ENCODE data around the gene EIF2S1. TPM values are rescaled to one million over a fixed set of nuclear protein-coding genes. Genes with fewer than 3 reads are reported as not detected.
"Not testable (repeated sequence)": the region's sequence is repeated elsewhere in the genome, so short reads cannot be mapped to it uniquely, and the experiment has no call there.

Gene EIF2S1
- total RNA-seq, 8 experiments from 2014 or later: 81.3 to 176 (median 105) TPM

DNA sequence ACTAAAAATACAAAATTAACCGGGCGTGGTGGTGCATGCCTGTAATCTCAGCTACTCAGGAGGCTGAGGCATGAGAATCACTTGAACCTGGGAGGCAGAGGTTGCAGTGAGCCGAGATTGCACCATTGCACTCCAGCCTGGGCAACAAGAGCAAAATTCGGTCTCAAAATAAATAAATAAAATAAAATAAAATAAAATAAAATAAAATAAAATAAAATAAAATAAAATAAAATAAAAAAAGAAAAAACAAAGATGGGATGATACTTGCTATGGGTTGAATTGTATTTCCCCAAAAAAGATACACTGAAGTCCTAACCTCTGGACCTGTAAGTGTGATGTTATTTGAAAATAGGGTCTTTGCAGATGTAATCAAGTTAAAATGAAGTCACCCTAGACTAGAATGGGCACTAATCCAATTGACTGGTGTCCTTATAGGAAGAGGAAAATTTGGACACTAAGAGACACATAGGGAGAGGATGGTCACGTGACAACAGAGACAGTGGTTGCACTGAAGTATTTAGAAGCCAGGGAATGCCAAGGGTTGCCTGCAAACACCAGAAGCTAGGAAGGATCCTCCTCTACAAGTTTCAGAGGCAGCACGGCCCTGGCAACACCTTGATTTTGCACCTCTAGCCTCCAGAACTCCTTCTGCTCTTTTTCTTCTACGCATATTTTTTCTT is 48.1 kb downstream of the EIF2S1 start:
- H3K4me1 ChIP-seq (replicated peaks in 1 of 2); ATAC-seq (replicated peaks in 6 of 8); in situ Hi-C loops (cut with MboI; ENCODE audit: low pct_unique_long_range_greater_than_20kb in 2 of 9, low sequenced_read_pairs in 9 of 9, unreplicated experiment in 9 of 9); H3K27ac ChIP-seq; H3K4me3 ChIP-seq: not testable (repeated sequence)
- 69 to 100% (median 86%) methylated on average over 2 to 7 of the region's 7 CpGs for WGBS, 10 experiments

DNA sequence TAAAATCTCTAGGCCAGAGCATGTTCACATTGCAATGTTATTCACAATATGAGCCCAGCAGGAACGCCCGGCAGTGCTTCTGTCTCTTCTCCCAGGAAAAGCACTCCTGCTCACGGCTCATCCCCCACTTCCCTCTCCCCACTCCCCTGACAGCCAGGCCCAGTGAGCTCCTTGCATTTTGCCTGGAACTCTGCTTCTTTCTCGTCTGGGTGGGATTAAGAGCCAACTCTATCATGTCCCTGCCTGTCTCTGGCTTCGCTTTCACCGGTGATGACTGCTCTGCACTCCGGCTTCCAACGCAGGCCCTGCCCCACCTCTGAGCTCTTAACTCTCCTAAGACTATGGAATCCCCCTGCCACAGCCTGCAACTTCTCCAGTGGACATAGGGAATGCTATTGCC is 49.3 kb downstream of the EIF2S1 start:
- Histone ChIP-seq H3K4me1 (replicated peaks in 1 of 2) (no peaks in the 10 kb centered on the region), H3K27ac (no peak overlapping the region), H3K4me3 (no peak overlapping the region)
- no peak for ATAC-seq (replicated peaks in 6 of 8)
- in situ Hi-C loops (cut with MboI; ENCODE audit: low pct_unique_long_range_greater_than_20kb in 2 of 9, low sequenced_read_pairs in 9 of 9, unreplicated experiment in 9 of 9): no loop called here
- 60 to 93% (median 78%) methylated on average over 2 to 8 of the region's 8 CpGs; no CpG with 5 or more reads in 5 of the 10 experiments for WGBS, 10 experiments

DNA sequence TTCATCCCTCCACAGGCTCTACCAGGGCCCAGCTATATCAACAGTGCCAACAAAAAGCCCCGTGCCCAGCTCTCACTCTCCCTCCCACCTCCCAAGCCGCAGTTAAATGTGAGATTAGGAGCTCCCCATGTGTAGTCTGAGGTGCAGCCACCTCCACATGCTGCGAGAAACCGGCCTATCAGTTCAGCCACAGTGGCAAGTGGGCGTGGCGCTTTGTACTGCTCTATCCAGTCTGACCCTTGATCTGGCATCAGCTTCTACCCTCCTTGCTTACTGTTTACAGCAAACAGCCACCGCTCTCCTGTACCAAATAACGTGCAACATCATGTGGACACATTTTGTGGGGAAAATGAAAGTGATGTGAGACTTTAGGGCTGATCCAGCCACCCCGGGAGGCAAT is 50.2 kb downstream of the EIF2S1 start:
- H3K4me1 ChIP-seq (replicated peaks in 1 of 2): no peaks in the 10 kb centered on the region
- no peak overlapping the region for H3K4me3 ChIP-seq
- 33 to 100% (median 92%) methylated on average over 1 to 7 of the region's 9 CpGs; no CpG with 5 or more reads in 3 of the 10 experiments for WGBS, 10 experiments
- in situ Hi-C loops (cut with MboI; ENCODE audit: low pct_unique_long_range_greater_than_20kb in 2 of 9, low sequenced_read_pairs in 9 of 9, unreplicated experiment in 9 of 9): no loop called here
- no peak for ATAC-seq (replicated peaks in 6 of 8)
- H3K27ac ChIP-seq: no peak overlapping the region

- H3K4me3 ChIP-seq: no peak overlapping the region
Observed at GRCh38 chr14:67411370-67411769, 51.2 kb downstream of the EIF2S1 start.

DNA sequence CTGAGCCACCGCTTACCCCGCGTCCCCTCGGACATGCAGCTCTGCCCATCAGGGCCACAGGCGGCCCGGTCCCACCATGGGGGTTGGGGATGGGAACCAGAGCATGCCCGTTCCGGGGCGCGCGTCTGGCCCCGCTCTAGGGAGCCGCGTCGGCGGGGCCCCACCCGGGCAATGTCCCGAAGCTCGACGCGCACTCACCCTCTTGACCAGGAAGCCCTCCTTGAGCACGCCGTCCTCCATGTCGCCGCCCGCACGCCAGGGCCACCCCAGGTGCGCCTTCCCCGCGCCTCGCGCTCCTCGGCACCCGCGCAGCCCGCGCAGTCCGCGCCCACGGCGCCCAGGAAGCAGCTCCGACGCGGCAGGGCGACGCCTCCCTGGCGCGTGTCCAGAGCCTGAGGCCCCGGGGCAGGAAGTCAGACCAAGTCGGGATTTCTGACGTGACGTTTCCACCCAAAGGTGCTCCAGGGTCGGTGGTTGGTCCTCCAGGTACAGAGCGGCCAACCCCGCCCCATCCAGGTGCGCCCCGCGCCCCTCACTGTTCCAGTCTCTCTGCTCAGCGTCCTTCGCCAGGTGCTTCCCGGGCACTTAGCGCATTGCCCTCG is 51.8 kb downstream of the EIF2S1 start, which contains the start of gene PLEK2:
Gene PLEK2, minus strand, starts transcription at position 346 of the 602 bp plus-strand sequence. Its CDS starts 106 bp downstream, at position 240.
- no peaks in the 10 kb centered on the region for H3K4me1 ChIP-seq (replicated peaks in 1 of 2)
- peak in 4 of 8 experiments; percentile 21 to 75 (median 48) for ATAC-seq (replicated peaks in 6 of 8)
- WGBS, 10 experiments: 0 to 30% (median 3%) methylated on average over 4 to 11 of the region's 63 CpGs; no CpG with 5 or more reads in 6 of the 10 experiments
- peak within 1 kb of the TSS in 1 of 5 donors; percentile 6 for H3K4me3 ChIP-seq
- no peak within 1 kb of the TSS for H3K27ac ChIP-seq
- in situ Hi-C loops (cut with MboI; ENCODE audit: low pct_unique_long_range_greater_than_20kb in 2 of 9, low sequenced_read_pairs in 9 of 9, unreplicated experiment in 9 of 9): no loop called here

More at GRCh38 chr14:67411370-67411769, 51.2 kb downstream of the EIF2S1 start:
- ATAC-seq (replicated peaks in 6 of 8): peak in 2 of 8 experiments; percentile 6 to 33
- Histone ChIP-seq H3K27ac (no peak overlapping the region), H3K4me1 (replicated peaks in 1 of 2) (no peaks in the 10 kb centered on the region)
- in situ Hi-C loops (cut with MboI; ENCODE audit: low pct_unique_long_range_greater_than_20kb in 2 of 9, low sequenced_read_pairs in 9 of 9, unreplicated experiment in 9 of 9): no loop called here
- 0 to 78% (median 31%) methylated on average over 1 to 6 of the region's 8 CpGs; no CpG with 5 or more reads in 2 of the 10 experiments for WGBS, 10 experiments

DNA sequence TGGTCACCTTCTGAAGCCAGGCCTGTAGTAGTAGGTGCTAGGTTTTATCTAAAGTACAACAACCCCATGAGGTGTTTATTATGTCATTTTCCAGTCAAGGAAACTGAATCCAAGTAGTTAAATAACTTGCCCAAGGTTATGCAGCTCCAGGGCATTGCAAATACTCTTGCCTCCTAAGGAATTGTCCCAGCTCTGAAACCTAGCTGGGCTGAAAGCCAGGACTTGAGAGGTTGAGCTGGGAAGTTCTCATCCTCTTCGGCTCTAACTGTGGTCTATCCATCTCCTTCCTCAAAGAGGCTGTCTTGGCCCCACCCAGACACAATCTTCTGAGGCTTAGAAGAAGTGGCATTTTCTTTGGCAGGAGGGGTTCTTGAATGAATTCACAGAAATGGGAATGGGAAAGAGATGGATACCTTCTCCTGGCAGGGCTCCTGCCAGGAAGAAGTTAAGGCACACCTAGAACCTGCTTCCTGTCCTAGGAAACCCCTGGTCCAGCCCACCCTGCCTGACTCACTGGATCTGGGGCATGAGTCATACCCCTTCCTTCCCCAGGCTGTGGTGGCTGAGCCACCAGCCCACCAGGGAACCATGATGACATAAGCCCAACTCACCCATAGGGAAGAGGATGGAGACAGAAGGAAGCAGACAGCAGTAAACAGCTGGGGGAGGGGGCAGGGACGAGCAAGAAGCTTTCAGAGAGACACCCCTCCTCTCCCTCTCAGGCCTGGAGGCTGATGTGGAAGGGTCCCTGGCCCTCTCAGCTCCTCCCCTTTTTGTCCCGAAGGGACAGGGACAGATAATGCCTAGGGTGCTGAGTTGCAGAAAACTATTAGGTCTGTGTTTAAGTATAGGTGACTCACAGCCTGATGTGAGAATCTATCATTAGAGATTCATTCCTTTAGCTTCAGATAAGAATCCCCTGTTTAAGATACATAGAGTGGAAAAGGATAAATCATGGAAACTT is 54.0 kb downstream of the EIF2S1 start:
- Histone ChIP-seq H3K27ac (no peak overlapping the region), H3K4me1 (replicated peaks in 1 of 2) (no peaks in the 10 kb centered on the region), H3K4me3 (no peak overlapping the region)
- WGBS, 10 experiments: 0 to 100% (median 0%) methylated on average over 1 to 2 of the region's 3 CpGs; no CpG with 5 or more reads in 5 of the 10 experiments
- in situ Hi-C loops (cut with MboI; ENCODE audit: low pct_unique_long_range_greater_than_20kb in 2 of 9, low sequenced_read_pairs in 9 of 9, unreplicated experiment in 9 of 9): no loop called here
- ATAC-seq (replicated peaks in 6 of 8): peak; percentile 35 to 97 (median 93)

- H3K27ac ChIP-seq; in situ Hi-C loops (cut with MboI; ENCODE audit: low pct_unique_long_range_greater_than_20kb in 2 of 9, low sequenced_read_pairs in 9 of 9, unreplicated experiment in 9 of 9); H3K4me3 ChIP-seq; H3K4me1 ChIP-seq (replicated peaks in 1 of 2); ATAC-seq (replicated peaks in 6 of 8): not testable (repeated sequence)
- WGBS, 10 experiments: 81 to 100% (median 93%) methylated on average over 1 to 4 of the region's 5 CpGs; no CpG with 5 or more reads in 2 of the 10 experiments
Observed at GRCh38 chr14:67415610-67416009, 55.5 kb downstream of the EIF2S1 start.

- no peak overlapping the region for H3K4me3 ChIP-seq
- 62 to 100% (median 92%) methylated on average over 1 to 7 of the region's 8 CpGs; no CpG with 5 or more reads in 3 of the 10 experiments for WGBS, 10 experiments
- ATAC-seq (replicated peaks in 6 of 8): no peak
- H3K27ac ChIP-seq: no peak overlapping the region
- no peaks in the 10 kb centered on the region for H3K4me1 ChIP-seq (replicated peaks in 1 of 2)
- in situ Hi-C loops (cut with MboI; ENCODE audit: low pct_unique_long_range_greater_than_20kb in 2 of 9, low sequenced_read_pairs in 9 of 9, unreplicated experiment in 9 of 9): no loop called here
Observed at GRCh38 chr14:67416085-67416484, 56.0 kb downstream of the EIF2S1 start.

DNA sequence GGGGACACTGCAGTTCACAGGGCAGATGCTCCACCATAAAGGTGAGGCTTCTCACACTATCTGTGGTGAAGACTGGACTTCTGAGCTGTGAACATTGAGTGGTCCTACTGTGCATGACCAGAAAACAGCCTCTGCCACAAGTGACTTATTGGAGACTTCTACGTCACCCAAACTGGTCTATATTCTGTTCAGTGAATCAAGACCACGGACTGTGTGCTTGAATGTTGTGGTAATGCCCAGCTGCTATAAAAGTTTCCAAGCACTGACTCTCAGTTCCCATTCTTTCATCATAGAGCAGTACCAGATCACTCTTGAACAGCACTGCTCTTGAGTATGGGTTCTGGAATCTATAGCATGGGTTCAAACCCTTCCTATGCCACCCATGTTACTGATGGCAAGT is 56.7 kb downstream of the EIF2S1 start:
- in situ Hi-C loops (cut with MboI; ENCODE audit: low pct_unique_long_range_greater_than_20kb in 2 of 9, low sequenced_read_pairs in 9 of 9, unreplicated experiment in 9 of 9): no loop called here
- Histone ChIP-seq H3K27ac (no peak overlapping the region), H3K4me1 (replicated peaks in 1 of 2) (no peaks in the 10 kb centered on the region), H3K4me3 (no peak overlapping the region)
- no peak for ATAC-seq (replicated peaks in 6 of 8)
- 100% methylated on average over 1 of the region's 2 CpGs; no CpG with 5 or more reads in 7 of the 10 experiments for WGBS, 10 experiments

GRCh38 chr14:67417633-67418032 is 57.5 kb downstream of the EIF2S1 start:
- no peaks in the 10 kb centered on the region for H3K4me1 ChIP-seq (replicated peaks in 1 of 2)
- H3K27ac ChIP-seq: no peak overlapping the region
- no peak overlapping the region for H3K4me3 ChIP-seq
- no peak for ATAC-seq (replicated peaks in 6 of 8)
- 0 to 100% (median 64%) methylated on average over 1 to 3 of the region's 3 CpGs; no CpG with 5 or more reads in 4 of the 10 experiments for WGBS, 10 experiments
- in situ Hi-C loops (cut with MboI; ENCODE audit: low pct_unique_long_range_greater_than_20kb in 2 of 9, low sequenced_read_pairs in 9 of 9, unreplicated experiment in 9 of 9): no loop called here

DNA sequence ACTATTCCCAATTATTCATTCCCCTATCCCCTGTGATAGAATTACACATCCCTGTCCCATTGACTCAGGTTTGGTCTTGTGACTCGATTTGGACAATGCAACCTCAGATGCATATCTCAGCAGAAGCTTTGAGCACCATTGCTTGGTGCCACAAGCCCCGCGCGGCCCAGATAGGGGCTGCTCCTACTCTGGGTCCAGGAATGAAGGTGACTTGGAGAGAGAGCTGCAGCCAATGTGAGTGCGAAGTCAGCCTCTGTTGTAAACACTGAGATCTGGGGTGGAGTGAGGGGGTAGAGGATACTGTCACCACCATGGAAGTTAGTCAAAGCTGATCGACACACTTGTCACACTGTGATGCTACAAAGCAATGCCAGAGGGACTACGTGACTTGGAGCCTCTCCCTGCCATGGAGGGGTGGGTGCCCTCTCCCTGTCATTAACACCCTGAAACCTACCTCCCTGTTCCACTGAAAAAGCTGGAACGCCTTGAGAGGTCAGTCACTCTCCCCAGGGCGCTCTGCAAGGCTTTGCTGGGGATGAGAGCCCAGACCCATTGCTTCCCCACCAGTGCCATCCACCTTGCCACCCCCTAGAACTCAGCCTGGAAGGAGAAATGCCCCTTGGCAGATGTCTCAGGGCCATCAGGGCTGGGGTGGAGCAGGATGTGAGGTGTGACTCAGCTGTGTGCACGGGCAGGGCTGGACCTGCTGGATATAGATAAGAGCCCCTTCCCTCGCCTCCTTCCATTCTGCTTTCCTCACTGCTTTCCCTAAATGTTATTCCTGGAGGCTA is 58.5 kb downstream of the EIF2S1 start:
- no peak overlapping the region for H3K4me3 ChIP-seq
- no peak overlapping the region for H3K27ac ChIP-seq
- in situ Hi-C loops (cut with MboI; ENCODE audit: low pct_unique_long_range_greater_than_20kb in 2 of 9, low sequenced_read_pairs in 9 of 9, unreplicated experiment in 9 of 9): no loop called here
- H3K4me1 ChIP-seq (replicated peaks in 1 of 2): no peaks in the 10 kb centered on the region
- ATAC-seq (replicated peaks in 6 of 8): peak in 3 of 8 experiments; percentile 22 to 85 (median 63)
- 50 to 100% (median 80%) methylated on average over 1 to 7 of the region's 11 CpGs; no CpG with 5 or more reads in 3 of the 10 experiments for WGBS, 10 experiments

DNA sequence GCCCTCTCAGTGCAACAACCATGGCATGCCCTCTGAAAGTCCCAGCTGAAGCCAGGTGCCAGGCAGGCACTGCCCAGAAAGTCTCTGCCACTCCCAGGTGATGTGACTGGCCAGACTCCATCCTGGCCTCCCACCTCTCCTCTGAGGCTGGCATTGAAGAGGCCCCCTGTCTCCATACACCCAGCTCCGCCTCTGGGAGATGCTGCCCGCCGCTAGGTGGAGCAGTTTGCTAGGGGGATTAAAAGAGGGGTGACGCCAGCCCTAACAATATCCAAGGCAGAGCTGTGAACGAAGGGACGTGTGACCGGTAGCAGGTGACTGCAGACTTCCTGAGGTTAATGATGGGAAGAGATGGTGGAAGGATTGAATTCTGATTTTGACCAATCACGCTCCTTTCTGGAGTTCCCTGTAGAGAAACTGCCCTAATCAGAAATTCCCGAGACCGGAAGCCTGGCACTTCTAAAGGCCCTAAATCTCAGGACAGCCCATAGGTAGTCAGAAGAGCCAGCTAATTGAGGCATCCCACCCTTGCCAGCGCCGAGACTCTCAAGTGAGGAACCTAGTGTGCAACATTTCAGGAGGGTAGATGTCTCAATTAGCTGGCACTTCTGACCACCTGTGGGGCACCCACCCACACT is 60.1 kb downstream of the EIF2S1 start:
- H3K4me1 ChIP-seq (replicated peaks in 1 of 2): no peaks in the 10 kb centered on the region
- WGBS, 10 experiments: 70 to 91% (median 86%) methylated on average over 2 to 4 of the region's 12 CpGs; no CpG with 5 or more reads in 4 of the 10 experiments
- no peak overlapping the region for H3K4me3 ChIP-seq
- no peak for ATAC-seq (replicated peaks in 6 of 8)
- in situ Hi-C loops (cut with MboI; ENCODE audit: low pct_unique_long_range_greater_than_20kb in 2 of 9, low sequenced_read_pairs in 9 of 9, unreplicated experiment in 9 of 9): no loop called here
- no peak overlapping the region for H3K27ac ChIP-seq
